GM13976 (cell line): ENCODE data around the gene LIMCH1.

Source experiments
- DNase-seq: peaks from one replicate; pipeline ENCODE4 v3.0.0; 2012; ENCODE audit warnings: low spot score
- CTCF ChIP-seq: IDR thresholded peaks from 2 replicates; pipeline ENCODE4 v1.5.1; 2012; ENCODE audit warnings: borderline replicate concordance, mild to moderate bottlenecking; ENCODE audit not compliant: insufficient read depth; ENCODE audit errors: extremely low read depth, missing control alignments, control extremely low read depth
- in situ Hi-C: fragments of 300-500 bp; cut with MboI; formaldehyde crosslinking; loops from one replicate; pipeline ENCODE4 v1.12.0; 2022; ENCODE audit warnings: low sequenced_read_pairs, mixed read lengths, inconsistent platforms; ENCODE audit not compliant: unreplicated experiment

Gene LIMCH1

GRCh38 chr4:41670530-41670929 lies 132.6 kb downstream of the LIMCH1 start:
- no peak for TF ChIP-seq CTCF
- in situ Hi-C loops: no loop called here
- DNase-seq: no peak

DNA sequence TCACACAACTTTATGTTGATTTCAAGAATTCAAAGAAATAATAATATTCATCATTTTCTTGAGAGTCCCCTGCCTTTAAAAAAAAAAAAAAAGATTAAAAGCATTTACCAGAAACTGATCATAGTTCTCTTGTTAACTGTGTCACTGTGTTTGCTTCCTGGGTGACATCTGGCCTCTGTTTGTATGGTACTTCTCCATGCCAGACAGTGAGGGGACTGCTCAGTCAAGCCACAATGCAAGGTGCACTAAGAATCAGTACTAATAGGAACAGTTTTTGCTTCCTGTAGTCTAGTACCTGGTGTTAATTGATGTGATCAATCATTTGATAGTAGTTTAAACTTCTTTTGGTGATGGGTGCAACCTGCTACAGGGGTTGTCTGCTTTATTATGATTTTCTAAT lies 133.0 kb downstream of the LIMCH1 start:
- DNase-seq: no peak
- in situ Hi-C loops: no loop called here
- no peak for TF ChIP-seq CTCF

- in situ Hi-C loops: no loop called here
- DNase-seq: no peak
- TF ChIP-seq CTCF: no peak
Observed at GRCh38 chr4:41678086-41678816, 140.3 kb downstream of the LIMCH1 start.

- in situ Hi-C loops: no loop called here
- no peak for TF ChIP-seq CTCF
- no peak for DNase-seq
Observed at GRCh38 chr4:41678951-41679350, 141.0 kb downstream of the LIMCH1 start.

- in situ Hi-C loops: no loop called here
- no peak for DNase-seq
- no peak for TF ChIP-seq CTCF
Observed at GRCh38 chr4:41679991-41680390, 142.0 kb downstream of the LIMCH1 start.

DNA sequence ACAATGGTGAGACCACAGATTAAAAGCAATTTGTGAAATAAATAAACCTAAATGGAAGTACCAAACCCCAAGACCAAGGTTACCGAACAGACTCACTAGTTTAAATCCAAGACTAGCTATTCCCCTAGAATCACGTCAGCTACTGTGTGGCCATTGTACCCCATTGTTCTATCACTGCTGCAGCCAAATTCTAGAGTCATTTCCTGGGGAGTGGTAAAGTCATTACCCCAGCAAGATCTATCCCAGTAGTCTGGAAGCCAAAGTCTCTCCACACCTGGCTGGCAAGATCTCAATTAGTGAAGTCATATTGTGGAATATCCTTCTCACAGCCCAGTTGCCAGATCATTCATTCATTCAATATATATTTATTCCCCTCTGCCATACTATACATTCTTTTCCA lies 143.1 kb downstream of the LIMCH1 start:
- TF ChIP-seq CTCF: no peak
- in situ Hi-C loops: no loop called here

More for the DNA sequence above, 143.1 kb downstream of the LIMCH1 start:
- DNase-seq: no peak
